GM11168 (cell line): ENCODE measurements around the gene SMIM24.
"Not testable (repeated sequence)": the region's sequence is repeated elsewhere in the genome, so short reads cannot be mapped to it uniquely, and the experiment has no call there.

Experiments used
- in situ Hi-C: fragments of 300-500 bp; cut with MboI; formaldehyde crosslinking; loops from one replicate; pipeline ENCODE4 v1.12.0; 2022; ENCODE audit warnings: low sequenced_read_pairs; ENCODE audit not compliant: unreplicated experiment

Gene SMIM24

DNA sequence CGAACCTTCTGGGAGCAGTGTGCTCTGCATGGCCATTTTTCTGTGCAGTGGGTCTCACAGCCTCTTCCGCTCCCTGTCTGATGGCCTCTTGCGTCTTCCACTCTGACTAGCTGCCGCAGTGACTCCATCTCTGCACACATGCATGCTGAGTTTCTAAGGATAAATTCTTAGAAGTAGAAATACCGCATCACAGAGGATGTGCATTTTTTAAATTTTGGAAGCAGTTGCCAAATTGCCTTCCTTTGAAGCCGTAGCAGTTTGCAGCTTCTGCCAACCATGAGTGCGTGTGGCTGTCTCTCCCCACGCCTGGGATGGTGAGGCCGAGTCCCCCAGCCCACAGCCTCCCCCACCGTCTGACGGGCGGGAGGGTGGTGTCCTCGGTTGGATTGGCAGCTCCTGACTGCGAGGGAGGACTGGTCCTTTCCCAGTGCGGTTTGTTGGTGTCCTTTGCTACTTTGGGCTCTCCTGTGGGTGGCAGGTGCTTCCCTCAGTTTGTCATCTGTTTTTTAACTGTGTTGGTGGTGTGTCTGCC is 35.6 kb upstream of the SMIM24 start:
- in situ Hi-C loops, result no loop called here

- in situ Hi-C loops, result no loop called here
These were observed 34.6 kb upstream of the SMIM24 start for GRCh38 chr19:3514930-3515329.

DNA sequence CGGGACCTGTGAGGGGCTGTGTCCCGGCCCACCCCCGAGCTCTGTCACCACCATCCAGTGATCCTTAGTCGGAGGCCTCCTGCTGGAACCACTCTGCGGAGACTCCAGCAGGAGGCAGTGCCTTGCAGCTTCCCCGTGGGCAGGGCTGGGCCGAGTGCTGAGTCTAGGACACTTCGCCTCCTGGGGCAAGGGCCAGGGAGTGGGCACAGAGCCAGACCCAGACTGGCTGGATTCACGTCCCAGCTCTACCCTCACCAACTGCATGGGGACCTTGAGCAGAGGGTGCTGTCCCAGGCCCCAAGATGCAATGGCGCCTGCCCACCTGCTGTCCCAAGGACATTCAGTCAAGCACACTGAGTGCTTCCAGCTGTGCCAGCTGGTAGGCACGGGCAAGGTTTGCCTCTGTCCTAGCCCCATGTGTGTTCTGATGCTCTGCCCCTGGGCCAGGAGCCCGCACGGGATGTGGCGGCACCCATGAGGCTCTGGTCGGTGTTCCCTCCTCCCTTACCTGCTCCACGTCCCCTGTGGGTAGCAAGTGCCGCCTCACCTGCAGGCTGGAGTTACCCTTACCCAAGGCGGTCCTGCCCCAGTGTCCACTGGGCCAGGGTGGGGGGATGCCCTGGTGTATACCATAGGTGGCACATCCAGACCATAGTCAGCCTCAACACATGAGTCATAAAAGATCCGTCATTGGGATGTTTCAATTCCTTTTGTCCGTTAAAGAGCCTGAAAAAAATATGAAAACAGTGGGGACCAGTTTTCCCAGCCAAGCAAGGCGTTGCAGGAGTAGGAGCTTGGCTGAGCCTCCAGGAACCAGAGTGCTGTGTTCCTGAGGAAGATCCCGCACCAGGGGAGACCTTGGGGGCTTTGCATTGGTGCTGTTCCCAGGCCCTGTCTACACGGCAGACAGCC is 33.2 kb upstream of the SMIM24 start:
- in situ Hi-C loops, result no loop called here

DNA sequence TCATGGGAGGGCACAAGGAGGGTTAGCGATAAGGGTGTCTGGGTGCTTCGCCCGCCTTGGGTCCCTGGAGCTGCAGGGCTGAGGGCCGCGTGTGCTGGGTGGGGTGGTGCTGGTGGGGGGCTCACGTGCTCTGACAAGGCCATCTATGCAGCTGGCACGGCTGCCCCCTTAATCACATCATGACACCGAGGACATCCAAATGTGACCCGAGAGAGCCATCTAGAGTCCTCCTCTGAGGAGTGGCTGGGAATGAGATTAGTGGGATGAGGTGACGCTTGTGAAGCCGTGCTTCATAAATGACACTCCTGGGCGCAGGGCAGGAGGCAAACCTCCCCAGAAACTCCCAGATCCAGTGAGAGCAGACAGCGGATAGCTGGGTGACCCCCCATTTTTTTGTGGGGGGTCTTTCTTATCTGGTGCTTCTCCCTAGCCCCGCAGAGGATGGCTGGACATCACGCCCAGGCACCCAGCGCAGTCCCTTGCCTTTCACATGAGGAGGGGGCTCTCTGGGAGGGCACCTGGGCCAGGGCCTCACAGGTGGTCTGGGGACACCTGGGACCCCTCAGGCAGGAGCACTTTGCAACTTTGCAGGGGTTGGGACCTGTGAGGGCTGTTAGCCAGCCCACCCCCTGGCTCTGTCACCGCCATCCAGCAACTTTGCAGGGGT is 32.4 kb upstream of the SMIM24 start:
- in situ Hi-C loops, result no loop called here

GRCh38 chr19:3511506-3512251 is 31.4 kb upstream of the SMIM24 start:
- in situ Hi-C loops, result no loop called here

DNA sequence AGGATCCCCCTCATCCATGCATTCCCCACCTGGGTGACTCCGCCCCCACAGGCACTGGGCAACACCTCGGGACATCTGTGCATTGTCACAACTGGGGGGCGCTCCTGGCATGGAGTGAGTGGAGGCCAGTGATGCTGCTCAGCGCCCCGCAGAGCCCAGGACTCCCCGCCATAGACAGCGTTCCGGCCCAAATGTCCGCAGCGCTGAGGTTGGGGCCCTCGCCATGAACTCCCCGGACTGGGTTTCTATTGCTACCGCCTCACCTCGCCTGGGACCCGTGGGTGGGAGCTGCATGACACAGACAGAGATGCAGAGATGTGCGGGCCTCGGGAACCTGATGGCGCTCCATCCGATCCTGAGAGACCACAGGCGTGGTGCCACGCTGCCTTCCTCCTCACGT is 30.4 kb upstream of the SMIM24 start:
- in situ Hi-C loops, result no loop called here

DNA sequence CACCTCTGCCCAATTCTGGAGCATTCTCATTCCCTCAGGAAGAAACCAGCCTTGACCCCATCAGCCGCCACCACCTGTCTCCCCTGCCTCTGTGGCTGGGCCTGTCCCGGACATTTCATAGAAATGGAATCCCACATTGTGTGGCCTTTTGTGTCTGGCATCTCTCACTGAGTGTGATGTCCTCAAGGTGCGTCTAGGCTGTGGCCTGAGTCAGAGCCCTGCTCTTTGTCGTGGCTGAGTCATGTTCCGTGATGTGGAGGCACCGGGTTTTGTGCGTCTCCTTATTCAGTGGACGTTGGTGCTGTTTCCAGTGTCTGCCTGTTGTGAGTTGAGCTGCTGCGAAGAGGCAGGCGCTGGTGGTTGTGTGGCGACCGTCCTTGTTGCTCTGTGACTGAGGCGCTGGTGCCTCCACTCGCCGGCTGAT is 29.3 kb upstream of the SMIM24 start:
- in situ Hi-C loops, result no loop called here

GRCh38 chr19:3508771-3509535 is 28.6 kb upstream of the SMIM24 start:
- in situ Hi-C loops, result no loop called here

GRCh38 chr19:3508121-3508661 is 27.9 kb upstream of the SMIM24 start:
- in situ Hi-C loops, result not testable (repeated sequence)

- in situ Hi-C loops, result no loop called here
These were observed 27.2 kb upstream of the SMIM24 start for GRCh38 chr19:3507371-3508120.

DNA sequence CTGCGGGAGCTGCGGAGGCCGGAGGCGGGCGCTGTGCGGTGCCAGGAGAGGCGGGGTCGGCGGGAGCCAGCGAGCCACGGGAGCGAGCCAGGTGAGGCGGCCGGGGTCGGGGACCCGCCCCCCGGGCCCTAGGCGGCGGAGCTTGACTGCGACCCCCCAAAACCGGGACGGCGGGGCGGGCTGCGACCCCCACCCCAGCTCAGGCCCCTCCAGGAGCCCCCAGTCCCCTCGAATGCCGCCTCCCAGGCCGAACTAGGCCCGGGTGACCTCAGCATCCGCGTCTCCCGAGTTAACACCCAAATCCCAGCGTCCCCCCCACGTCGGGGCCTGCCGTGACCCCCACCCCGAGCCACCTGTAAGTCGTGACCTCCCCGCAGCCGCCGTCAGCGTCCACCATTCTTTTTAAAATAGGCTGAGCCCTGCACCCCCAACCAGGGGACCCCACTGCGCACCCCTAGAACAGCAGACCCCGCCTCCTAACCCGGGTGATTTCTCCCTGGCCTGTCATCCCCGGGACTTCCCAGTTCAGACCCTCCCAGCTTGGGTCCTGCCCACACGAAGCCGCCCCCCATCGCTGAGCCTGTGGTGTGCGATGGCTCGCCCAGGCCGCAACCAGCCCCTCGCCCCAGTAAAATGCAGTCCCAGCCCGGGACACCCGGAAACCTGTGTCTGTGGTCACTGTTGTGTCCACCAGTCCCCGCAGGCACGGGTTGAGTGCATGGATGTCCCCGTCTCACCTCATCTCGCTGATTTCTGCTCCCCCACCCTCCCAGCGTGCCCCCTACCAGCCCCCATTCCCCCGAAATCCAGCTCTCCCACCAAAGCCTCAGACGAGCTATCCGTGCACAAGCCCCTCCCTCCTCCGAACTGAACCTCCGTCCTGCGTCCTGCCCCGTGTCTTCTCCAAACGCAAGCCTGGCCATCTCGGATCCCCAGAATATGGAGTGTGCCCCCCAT is 26.3 kb upstream of the SMIM24 start:
- in situ Hi-C loops, result no loop called here

- in situ Hi-C loops, result no loop called here
These were observed 25.5 kb upstream of the SMIM24 start, which contains the start of gene FZR1 for GRCh38 chr19:3505598-3506383. Gene FZR1, plus strand, starts transcription at chr19:3506311. Its CDS starts 16,679 bp downstream, at chr19:3522990.

GRCh38 chr19:3504735-3505134 is 24.4 kb upstream of the SMIM24 start:
- in situ Hi-C loops, result no loop called here

GRCh38 chr19:3503036-3503572 is 22.8 kb upstream of the SMIM24 start:
- in situ Hi-C loops, result no loop called here

- in situ Hi-C loops, result no loop called here
These were observed 21.5 kb upstream of the SMIM24 start for GRCh38 chr19:3501780-3502179.

DNA sequence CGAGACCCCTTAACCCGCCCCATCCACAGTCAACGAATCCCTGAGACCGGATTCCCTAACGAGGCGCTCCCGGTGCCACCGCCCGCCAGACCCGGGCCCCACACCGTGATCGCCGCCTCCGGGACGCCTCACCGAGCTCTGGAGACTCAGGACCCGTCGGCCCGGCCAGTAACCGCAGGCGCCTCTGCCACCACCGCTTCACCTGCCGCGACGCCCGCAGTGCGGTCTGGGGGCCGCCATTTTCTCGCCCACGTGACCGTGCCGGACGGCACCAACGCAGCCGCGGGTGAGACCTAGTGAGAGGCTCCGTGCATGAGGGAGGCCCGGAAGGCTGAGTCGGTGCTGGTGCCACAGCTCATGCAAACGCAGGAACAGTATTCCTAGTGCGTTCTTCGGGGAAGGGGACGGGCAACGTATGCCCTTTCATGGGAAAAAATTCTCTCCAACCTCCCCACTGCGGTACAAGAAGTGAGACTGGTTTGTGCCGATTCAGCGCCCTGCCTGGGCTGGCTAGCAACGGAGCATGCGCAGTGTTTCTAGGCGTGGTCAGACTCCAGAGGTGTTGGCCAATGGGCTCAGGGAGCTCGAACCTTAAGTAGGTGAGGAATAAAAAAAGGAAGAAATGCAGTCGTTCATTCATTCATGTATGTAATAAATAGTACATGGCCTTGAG is 20.2 kb upstream of the SMIM24 start, which contains the start of gene DOHH:
Gene DOHH, minus strand, starts transcription at position 246 of the 673 bp plus-strand sequence. CDS start 3,860 bp downstream, outside the sequence.
- in situ Hi-C loops, result no loop called here
